Stimulated activated CD4-positive, alpha-beta T cell treated with anti-CD3 and anti-CD28 coated beads, Interleukin-12 subunit alpha, Interleukin-12 subunit beta, amount 100 ng/mL, for 4 hours (primary cell): ENCODE results near the gene ERO1B.

ENCODE experiments used
- DNase-seq: peaks from one replicate; pipeline ENCODE4 v3.0.0-alpha.2; 2020

Gene ERO1B

DNA sequence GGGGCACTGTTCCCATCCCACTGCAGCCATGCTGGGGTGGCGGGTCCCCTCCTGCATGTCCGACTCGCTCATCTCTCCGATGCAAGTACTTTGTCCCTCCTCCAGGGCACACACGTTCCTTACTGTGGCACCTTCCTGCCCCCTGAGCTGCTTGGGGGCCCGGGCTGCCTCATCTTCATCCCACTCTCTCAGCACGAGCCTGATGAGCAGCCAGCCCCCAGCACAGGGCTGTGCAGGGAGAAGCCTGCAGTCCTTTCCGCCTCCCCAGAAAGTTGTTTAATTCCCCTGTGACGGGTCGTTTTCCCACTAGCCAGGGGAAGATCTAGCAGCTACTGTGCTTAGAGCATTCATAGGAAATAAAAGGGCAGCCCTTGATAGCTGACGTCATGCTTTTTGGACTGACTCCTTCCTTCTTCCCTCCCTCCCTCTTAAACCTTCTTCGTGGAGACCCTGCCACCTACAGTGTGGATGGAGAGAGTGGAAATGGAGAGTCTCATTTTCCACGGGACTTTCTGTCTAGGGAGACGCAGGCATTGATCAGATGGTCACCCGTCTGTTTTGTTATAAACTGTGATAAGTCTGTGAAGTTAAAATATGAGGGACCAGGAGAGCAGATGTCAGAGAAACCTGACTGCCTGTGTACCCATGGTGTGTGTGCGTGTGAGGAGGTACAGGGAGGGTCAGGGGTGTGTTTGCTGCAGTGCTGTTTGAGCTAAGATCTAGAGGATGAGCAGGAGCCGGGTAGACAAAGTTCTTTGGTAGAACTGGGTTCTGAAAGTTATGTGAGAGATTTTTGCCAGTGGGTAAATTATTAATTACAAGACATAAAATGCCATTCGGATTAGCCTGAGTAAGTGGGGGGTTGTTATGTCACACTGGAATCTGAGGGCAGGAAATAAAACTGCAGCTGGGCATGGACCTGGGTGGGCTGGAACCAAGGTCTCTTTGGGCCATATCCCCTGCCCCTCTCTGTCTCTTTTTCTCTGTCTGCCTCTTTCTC lies 105.1 kb downstream of the ERO1B start:
- DNase-seq = no peak

- DNase-seq = no peak
Observed at GRCh38 chr1:236175642-236176336, 106.0 kb downstream of the ERO1B start.

GRCh38 chr1:236173174-236173767 lies 108.5 kb downstream of the ERO1B start:
- DNase-seq = no peak

DNA sequence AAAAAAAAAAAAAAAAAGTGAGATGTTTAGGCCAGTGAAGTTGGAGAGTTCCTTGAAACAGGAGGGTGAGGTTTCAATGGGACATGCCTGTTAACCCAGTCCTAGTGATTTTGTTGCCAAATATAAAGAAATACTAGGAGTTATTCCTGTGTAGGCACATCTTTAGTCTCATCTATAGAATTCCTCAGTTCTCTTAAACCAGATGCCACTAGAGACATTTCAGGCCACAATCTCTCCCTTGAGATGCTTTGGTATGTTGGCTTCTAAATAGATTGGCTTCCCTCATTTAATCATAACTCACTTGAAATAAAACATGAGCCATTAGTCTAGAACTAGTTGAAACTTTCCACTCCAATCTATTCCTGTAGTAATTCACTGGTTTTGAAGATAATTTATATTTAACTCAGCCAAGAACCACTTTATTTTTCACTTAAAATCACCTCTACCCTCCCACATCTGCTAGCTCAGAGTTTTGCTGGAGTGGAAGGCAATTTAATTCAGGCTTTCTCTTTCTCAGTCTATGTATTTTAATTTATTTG lies 109.6 kb downstream of the ERO1B start:
- DNase-seq = no peak

GRCh38 chr1:236168716-236169429 lies 112.9 kb downstream of the ERO1B start:
- no peak for DNase-seq

GRCh38 chr1:236167578-236167977 lies 114.2 kb downstream of the ERO1B start:
- no peak for DNase-seq

DNA sequence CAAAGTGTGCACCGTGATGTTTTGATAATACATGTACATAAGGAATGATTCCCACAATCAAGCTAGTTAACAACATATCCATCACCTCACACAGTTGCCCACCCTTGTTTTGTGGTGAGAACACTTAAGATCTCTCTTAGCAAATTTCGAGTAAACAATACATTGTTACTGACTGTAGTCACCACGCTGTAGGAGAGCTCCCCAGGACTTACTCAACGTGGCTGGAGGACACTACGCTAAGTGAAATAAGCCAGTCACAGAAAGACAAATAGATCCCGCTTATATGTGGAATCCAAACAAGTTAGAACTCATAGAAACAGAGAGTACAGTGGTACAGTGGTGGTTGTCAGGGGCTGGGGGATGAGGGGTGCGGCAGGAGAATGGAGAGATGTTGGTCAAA lies 114.6 kb downstream of the ERO1B start:
- DNase-seq = no peak

DNA sequence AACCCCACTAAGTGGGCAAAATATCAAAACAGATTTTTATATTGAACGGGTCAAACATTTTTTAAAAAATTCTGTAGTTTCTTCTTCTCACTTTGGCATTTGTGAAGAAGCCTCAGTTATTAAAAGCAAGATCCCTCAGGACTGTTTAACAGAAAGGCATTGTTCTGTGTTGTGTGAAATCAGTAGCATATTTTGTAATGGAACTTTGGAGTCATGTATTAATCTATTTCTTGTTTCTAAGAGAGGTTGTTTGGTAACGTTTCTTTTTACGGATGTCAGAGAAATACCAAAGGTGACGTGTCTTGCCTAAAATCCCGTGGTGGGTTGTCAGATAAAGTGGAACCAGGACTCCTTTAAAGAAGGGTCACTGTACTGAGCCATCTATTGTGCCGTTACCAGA lies 115.7 kb downstream of the ERO1B start:
- DNase-seq = no peak
